ENCODE results near the gene ARPIN. TPM values are rescaled to one million over a fixed set of nuclear protein-coding genes. Genes with fewer than 3 reads are reported as not detected.

ARPIN gene
- total and polyA plus RNA-seq, 2 experiments from 2014 or later: 10.5 to 26.6 TPM

DNA sequence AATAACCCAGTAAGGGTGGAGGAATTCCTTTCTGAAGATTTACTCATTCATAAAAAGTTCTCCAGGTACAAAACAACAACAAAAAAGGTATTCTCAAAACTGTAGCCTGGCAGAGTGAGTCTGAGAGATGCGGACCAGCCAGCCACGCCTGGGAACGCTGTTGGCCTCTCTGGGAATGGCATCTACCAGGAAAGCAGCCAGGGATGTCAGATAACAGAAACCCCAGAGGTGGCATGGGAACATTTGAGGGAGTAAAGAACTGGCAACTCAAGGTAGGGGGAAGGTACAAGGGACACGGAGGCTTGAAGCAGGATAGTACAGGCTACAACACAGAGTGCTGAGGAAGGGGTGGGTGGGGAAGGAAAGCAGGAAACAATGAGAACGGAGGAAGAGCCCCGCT, 11.9 kb downstream of the ARPIN start:
- TF ChIP-seq, protein P1, sequence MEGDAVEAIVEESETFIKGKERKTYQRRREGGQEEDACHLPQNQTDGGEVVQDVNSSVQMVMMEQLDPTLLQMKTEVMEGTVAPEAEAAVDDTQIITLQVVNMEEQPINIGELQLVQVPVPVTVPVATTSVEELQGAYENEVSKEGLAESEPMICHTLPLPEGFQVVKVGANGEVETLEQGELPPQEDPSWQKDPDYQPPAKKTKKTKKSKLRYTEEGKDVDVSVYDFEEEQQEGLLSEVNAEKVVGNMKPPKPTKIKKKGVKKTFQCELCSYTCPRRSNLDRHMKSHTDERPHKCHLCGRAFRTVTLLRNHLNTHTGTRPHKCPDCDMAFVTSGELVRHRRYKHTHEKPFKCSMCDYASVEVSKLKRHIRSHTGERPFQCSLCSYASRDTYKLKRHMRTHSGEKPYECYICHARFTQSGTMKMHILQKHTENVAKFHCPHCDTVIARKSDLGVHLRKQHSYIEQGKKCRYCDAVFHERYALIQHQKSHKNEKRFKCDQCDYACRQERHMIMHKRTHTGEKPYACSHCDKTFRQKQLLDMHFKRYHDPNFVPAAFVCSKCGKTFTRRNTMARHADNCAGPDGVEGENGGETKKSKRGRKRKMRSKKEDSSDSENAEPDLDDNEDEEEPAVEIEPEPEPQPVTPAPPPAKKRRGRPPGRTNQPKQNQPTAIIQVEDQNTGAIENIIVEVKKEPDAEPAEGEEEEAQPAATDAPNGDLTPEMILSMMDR (IDR thresholded peaks at IDR 0.05; ENCODE audit: low read depth, low read length): no peak
- no peak overlapping the region for H3K4me3 ChIP-seq
- H3K27ac ChIP-seq: no peak overlapping the region
- H3K9me3 ChIP-seq (ENCODE audit: low read depth): no peaks in the 10 kb centered on the region
- no peak for DNase-seq (ENCODE audit: low read depth in 1 of 2, low spot score in 1 of 2)
- no peaks in the 10 kb centered on the region for H3K4me1 ChIP-seq (ENCODE audit: low read depth)
- H3K36me3 ChIP-seq: peaks cover 7% of the 10 kb centered on the region
- H3K27me3 ChIP-seq: no peaks in the 10 kb centered on the region

DNA sequence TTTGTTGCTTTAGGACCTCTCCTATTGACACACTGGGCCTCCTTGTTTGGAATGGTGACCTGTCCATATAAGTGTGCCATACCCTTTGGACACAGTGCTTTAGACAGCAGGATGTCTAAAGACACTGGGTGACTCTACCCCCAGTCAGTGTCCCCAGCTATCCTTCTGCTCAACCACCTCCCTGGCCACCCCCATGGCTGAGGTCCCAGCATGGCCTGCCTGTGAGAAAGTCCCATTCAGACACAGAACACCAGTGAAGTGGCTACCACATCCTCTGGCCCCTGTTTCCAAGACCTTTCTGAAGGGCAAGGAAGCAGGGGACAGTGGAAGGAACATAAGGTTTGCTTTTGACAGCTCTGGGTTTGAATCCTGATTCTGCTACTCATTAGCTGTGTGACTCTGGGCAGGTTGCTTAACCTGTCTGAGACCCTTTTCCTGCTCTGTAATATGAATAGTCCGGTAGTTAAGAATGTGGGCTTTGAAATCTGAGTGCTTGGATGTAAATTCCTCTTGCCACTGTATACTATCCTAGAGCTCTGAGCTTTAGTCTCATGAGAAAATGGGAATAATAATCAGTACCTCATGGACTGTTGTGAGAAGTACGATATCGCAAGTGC, 12.7 kb downstream of the ARPIN start:
- Histone ChIP-seq H3K9me3 (ENCODE audit: low read depth) (no peaks in the 10 kb centered on the region), H3K36me3 (peaks cover 7% of the 10 kb centered on the region), H3K27ac (no peak overlapping the region), H3K4me3 (no peak overlapping the region), H3K4me1 (ENCODE audit: low read depth) (no peaks in the 10 kb centered on the region), H3K27me3 (no peaks in the 10 kb centered on the region)
- TF ChIP-seq, protein P1 (IDR thresholded peaks at IDR 0.05; ENCODE audit: low read depth, low read length): no peak
- DNase-seq (ENCODE audit: low read depth in 1 of 2, low spot score in 1 of 2): no peak

DNA sequence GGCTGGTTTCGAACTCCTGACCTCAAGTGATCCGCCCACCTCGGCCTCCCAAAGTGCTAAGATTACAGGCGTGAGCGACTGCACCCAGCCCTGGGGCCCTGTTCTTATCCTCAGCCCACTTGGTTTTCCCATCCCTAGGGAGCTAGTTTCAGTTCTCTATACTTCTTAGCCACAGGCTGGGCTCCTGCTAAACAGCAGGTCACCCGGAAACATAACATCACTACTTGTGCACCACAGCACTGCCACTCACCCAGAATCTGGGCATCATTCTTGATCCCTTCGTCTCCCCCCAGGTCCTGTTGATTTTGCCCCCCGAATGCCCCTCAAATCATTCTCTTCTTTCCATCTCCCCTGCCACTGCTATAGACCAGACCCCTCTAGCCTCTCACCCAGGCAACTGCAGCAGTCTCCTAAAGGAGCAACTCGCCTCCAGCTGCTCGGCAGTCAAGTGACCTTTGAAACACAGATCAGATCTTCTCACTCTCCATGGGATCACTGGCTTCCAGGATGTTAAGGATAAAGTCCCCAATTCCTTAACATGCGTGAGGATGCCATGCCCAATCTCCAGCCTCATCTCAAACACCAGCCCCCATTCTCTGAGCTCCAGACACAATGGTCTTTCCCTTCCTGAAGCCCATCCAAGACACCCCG, 13.3 kb downstream of the ARPIN start:
- H3K9me3 ChIP-seq (ENCODE audit: low read depth): no peaks in the 10 kb centered on the region
- TF ChIP-seq, protein P1 (IDR thresholded peaks at IDR 0.05; ENCODE audit: low read depth, low read length): no peak
- H3K27me3 ChIP-seq: no peaks in the 10 kb centered on the region
- H3K36me3 ChIP-seq: peaks cover 7% of the 10 kb centered on the region
- no peaks in the 10 kb centered on the region for H3K4me1 ChIP-seq (ENCODE audit: low read depth)
- no peak overlapping the region for H3K27ac ChIP-seq
- no peak for DNase-seq (ENCODE audit: low read depth in 1 of 2, low spot score in 1 of 2)
- H3K4me3 ChIP-seq: no peak overlapping the region

DNA sequence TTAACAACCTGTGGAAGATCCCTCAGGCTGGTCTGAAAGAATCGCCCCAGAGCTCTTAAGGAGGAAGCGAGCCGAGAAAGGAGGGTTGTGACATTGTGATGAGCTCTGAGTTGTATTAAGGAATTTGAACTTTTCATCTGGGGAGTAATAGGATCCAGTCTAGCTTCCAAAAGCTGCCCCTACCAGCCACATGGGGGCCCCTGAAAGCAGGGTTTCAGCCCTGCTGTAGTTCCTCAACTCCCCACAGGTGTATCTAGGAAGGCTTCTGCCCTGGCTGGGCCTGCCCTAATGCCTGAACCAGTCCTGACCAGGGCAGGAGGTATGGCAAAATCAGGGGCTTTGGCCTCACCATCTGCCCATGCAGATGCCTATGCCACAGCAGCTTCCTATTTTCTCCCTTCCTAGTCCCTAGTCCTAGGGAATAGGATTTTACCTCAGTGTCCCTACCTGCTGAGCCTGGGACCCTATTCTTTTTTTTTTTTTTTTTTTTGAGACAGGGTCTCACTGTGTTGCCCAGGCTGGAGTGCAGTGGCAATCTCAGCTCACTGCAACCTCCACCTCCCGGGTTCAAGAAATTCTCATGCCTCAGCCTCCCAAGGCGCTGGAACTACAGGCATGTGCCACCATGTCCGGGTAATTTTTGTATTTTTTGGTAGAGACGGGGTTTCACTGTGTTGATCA, 14.0 kb downstream of the ARPIN start:
- H3K27me3 ChIP-seq: no peaks in the 10 kb centered on the region
- peak; percentile 46 to 58 for DNase-seq (ENCODE audit: low read depth in 1 of 2, low spot score in 1 of 2)

DNA sequence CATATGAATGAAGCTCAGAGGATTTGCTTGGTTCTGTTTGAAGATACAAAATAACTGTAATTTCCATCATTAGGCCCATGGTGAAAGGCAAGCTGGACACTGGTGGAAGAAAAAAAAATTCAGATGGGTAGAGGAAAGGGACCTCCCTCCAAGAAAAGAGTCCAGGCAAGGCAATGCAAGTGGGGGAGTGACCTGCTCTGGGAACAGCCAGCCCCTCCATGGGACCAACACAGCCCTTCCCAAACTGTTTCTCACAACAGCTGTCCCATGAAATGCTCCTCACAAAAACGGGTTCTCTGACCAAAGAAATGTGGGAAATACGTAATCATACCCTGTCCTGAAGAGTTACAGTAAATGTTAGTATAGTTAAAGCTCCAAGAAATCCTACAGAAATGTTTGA, 14.6 kb downstream of the ARPIN start:
- peaks cover 4% of the 10 kb centered on the region for H3K36me3 ChIP-seq

More for the DNA sequence above, 14.0 kb downstream of the ARPIN start:
- TF ChIP-seq, protein P1 (IDR thresholded peaks at IDR 0.05; ENCODE audit: low read depth, low read length): peak; percentile 58
- Histone ChIP-seq H3K9me3 (ENCODE audit: low read depth) (no peaks in the 10 kb centered on the region), H3K27ac (no peak overlapping the region), H3K4me1 (ENCODE audit: low read depth) (no peaks in the 10 kb centered on the region), H3K36me3 (peaks cover 7% of the 10 kb centered on the region), H3K4me3 (no peak overlapping the region)

More for the DNA sequence above, 14.6 kb downstream of the ARPIN start:
- no peak for DNase-seq (ENCODE audit: low read depth in 1 of 2, low spot score in 1 of 2)
- no peaks in the 10 kb centered on the region for H3K4me1 ChIP-seq (ENCODE audit: low read depth)
- H3K4me3 ChIP-seq: no peak overlapping the region
- no peaks in the 10 kb centered on the region for H3K27me3 ChIP-seq
- H3K27ac ChIP-seq: no peak overlapping the region
- TF ChIP-seq, protein P1 (IDR thresholded peaks at IDR 0.05; ENCODE audit: low read depth, low read length): no peak
- no peaks in the 10 kb centered on the region for H3K9me3 ChIP-seq (ENCODE audit: low read depth)

Measured in cardiac muscle cell (in vitro differentiated cells and primary cell).